DOHH2 (cell line): ENCODE measurements around the gene SART1.

Experiments used
- EZH2phosphoT487 ChIP-seq: fragments of 200-600 bp; sonication (generic); IDR thresholded peaks from 2 replicates; pipeline ENCODE4 v1.6.1; 2017; ENCODE audit warnings: borderline replicate concordance, mild to moderate bottlenecking, antibody characterized with exemption, low read length, moderate library complexity, mixed read lengths
- TF ChIP-seq, protein P1 (sequence below): fragments of 200-600 bp; sonication (generic); IDR thresholded peaks from one replicate; pipeline ENCODE4 v1.5.1; 2014; ENCODE audit warnings: antibody characterized with exemption, mild to moderate bottlenecking, low read depth, low read length; ENCODE audit not compliant: poor library complexity, severe bottlenecking

DNA sequence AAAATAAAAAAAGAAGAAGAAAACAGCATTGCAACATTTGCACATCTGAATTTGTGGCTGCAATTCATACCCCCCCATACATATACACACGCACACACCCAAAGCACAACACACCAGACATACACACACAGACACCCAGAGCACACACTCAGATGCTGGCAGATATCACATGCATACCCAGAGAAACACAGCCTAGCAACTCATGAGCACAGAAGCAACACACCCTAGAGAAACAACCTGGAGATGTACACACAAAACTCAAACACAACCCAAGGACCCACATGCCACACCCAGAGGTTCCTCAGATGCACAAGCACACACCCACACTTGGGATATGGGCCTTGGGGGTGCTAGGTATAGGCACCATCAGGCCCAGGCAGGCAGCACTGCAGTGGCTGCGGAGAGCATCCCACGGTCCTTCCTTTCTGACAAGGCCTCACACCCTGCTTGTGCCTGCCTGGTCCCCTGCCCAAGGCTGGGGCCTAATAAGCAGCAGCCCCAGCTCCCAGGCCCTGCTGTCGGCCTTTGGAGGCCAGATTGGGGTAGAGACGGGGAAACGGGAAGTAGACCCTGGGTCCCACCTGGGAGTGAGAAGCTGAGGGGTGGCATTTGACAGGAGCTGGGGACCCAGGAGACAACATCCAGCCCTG lies 53.4 kb downstream of the SART1 start:
- TF ChIP-seq, protein P1, sequence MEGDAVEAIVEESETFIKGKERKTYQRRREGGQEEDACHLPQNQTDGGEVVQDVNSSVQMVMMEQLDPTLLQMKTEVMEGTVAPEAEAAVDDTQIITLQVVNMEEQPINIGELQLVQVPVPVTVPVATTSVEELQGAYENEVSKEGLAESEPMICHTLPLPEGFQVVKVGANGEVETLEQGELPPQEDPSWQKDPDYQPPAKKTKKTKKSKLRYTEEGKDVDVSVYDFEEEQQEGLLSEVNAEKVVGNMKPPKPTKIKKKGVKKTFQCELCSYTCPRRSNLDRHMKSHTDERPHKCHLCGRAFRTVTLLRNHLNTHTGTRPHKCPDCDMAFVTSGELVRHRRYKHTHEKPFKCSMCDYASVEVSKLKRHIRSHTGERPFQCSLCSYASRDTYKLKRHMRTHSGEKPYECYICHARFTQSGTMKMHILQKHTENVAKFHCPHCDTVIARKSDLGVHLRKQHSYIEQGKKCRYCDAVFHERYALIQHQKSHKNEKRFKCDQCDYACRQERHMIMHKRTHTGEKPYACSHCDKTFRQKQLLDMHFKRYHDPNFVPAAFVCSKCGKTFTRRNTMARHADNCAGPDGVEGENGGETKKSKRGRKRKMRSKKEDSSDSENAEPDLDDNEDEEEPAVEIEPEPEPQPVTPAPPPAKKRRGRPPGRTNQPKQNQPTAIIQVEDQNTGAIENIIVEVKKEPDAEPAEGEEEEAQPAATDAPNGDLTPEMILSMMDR, result no peak
- TF ChIP-seq EZH2phosphoT487, result no peak
